HepG2 (cell line): Measurements from ENCODE around the gene SMARCA2. TPM values are rescaled to one million over a fixed set of nuclear protein-coding genes. Genes with fewer than 3 reads are reported as not detected.

Source experiments
- ATAC-seq: fragments of 200-7000 bp; cut with Tn5 transposase; 3 replicates; pipeline ENCODE4 v1.9.1; 2020; ENCODE audit warnings: mild to moderate bottlenecking, moderate library complexity
- BruUV-seq: library from RNA; stranded (reverse); fragments of 400-500 nt; replicated peaks from 2 replicates; lab custom pipeline; 2021; lab: Mats Ljungman, UMichigan
- CTCF ChIA-PET: fragments of 300-600 bp; formaldehyde crosslinking; extraction: SDS; loops from one replicate; lab custom pipeline; 2021; ENCODE audit warnings: low total read pairs, inconsistent platforms, low intra/inter-chr PET ratio; lab: Yijun Ruan, JAX
- POLR2A ChIA-PET: fragments of 350-600 bp; sonication (Branson Sonifier 250); formaldehyde crosslinking; loops from one replicate; lab custom pipeline; 2020; ENCODE audit warnings: antibody characterized with exemption, inconsistent platforms; lab: Yijun Ruan, JAX
- DNase-seq: peaks from one replicate; pipeline ENCODE4 v3.0.0-alpha.2; 2015; ENCODE audit warnings: low spot score
- FAIRE-seq: peaks from 3 replicates; lab custom pipeline; 2011; peaks lifted over from hg19 to GRCh38; lab: Jason Lieb, UNC
- H2AFZ ChIP-seq: one replicate; pipeline ENCODE4 v1.6.1; 2011; ENCODE audit warnings: low read length, inconsistent platforms
- H3K27ac ChIP-seq: fragments of 300-600 bp; 3 replicates; pipeline ENCODE4 v1.8.0; 2011; ENCODE audit warnings: mixed run types, mild to moderate bottlenecking, mixed read lengths, low read length, inconsistent platforms; ENCODE audit not compliant: insufficient read depth; ENCODE audit errors: extremely low read length
- H3K27me3 ChIP-seq, 2 experiments: fragments of 200-600 bp in 1 of 2; 2 replicates in 1 of 2; 3 replicates in 1 of 2; pipeline versions ENCODE4 v1.6.0 to v1.8.0; 2011; ENCODE audit warnings: low read length in 2 of 2, mild to moderate bottlenecking in 2 of 2, moderate library complexity in 2 of 2, inconsistent platforms in 1 of 2; ENCODE audit not compliant: insufficient read depth in 2 of 2, control insufficient read depth in 1 of 2
- H3K36me3 ChIP-seq, 2 experiments: fragments of 200-600 bp in 1 of 2; replicated peaks in 1 of 2; 2 replicates in 1 of 2; 3 replicates in 1 of 2; pipeline versions ENCODE4 v1.5.1 to v1.8.0; 2011; ENCODE audit warnings: low read length in 2 of 2, inconsistent platforms in 1 of 2; ENCODE audit not compliant: insufficient read depth in 2 of 2, control insufficient read depth in 1 of 2
- H3K4me1 ChIP-seq: 2 replicates; pipeline ENCODE4 v1.5.1; 2012; ENCODE audit warnings: low read length, inconsistent platforms; ENCODE audit not compliant: insufficient read depth
- H3K4me2 ChIP-seq: 2 replicates; pipeline ENCODE4 v1.6.0; 2011; ENCODE audit warnings: low read depth, low read length, inconsistent platforms
- H3K4me3 ChIP-seq, 3 experiments: fragments of 200-600 bp in 1 of 3; sonication (generic), shearing (Covaris generic) in 1 of 3; replicated peaks in 1 of 3; 2 replicates each; pipeline ENCODE4 v1.5.1; 2011 to 2016; ENCODE audit warnings: low read length in 3 of 3, inconsistent platforms in 2 of 3, low read depth in 2 of 3, mild to moderate bottlenecking in 2 of 3, control low read depth in 1 of 3, mixed read lengths in 1 of 3; ENCODE audit not compliant: insufficient read depth in 1 of 3
- H3K79me2 ChIP-seq: one replicate; pipeline ENCODE4 v1.6.1; 2011; ENCODE audit warnings: low read length, inconsistent platforms; ENCODE audit not compliant: insufficient read depth
- H3K9ac ChIP-seq: 2 replicates; pipeline ENCODE4 v1.6.0; 2011; ENCODE audit warnings: mild to moderate bottlenecking, low read depth, low read length, inconsistent platforms; ENCODE audit not compliant: insufficient read depth
- H3K9me3 ChIP-seq: 2 replicates; pipeline ENCODE4 v1.5.1; 2012; ENCODE audit warnings: mild to moderate bottlenecking, low read length
- H4K20me1 ChIP-seq: 2 replicates; pipeline ENCODE4 v1.6.0; 2011; ENCODE audit warnings: inconsistent platforms, mild to moderate bottlenecking, low read length, moderate library complexity; ENCODE audit not compliant: insufficient read depth
- BRD4 ChIP-seq: sonication (generic); formaldehyde crosslinking; IDR thresholded peaks from 2 replicates; pipeline ENCODE4 v1.4.0; 2020; ENCODE audit warnings: missing genetic modification reagents
- CCAR2 ChIP-seq: fragments of 200-400 bp; formaldehyde crosslinking; optimal IDR thresholded peaks from 2 replicates; pipeline ENCODE3; 2018; ENCODE audit warnings: low read depth, mild to moderate bottlenecking, low read length, moderate library complexity
- EP300 ChIP-seq, 3 experiments: sonication (generic) in 1 of 3; formaldehyde crosslinking in 1 of 3; IDR thresholded peaks; 2 replicates each; pipeline versions ENCODE4 v1.5.1 to v1.6.1; 2011 to 2020; ENCODE audit warnings: low read depth in 2 of 3, low read length in 2 of 3, borderline replicate concordance in 1 of 3, improper control_type of control experiment in 1 of 3, mild to moderate bottlenecking in 1 of 3, missing genetic modification reagents in 1 of 3, moderate library complexity in 1 of 3
- JUNB ChIP-seq: sonication (generic); formaldehyde crosslinking; IDR thresholded peaks from 2 replicates; pipeline ENCODE4 v1.8.0; 2022; ENCODE audit warnings: missing genetic modification reagents, mild to moderate bottlenecking, borderline replicate concordance
- KLF12 ChIP-seq: sonication (generic); formaldehyde crosslinking; IDR thresholded peaks from 2 replicates; pipeline ENCODE4 v1.4.0; 2020; ENCODE audit warnings: missing genetic modification reagents, borderline replicate concordance
- MZF1 ChIP-seq: sonication (generic); formaldehyde crosslinking; IDR thresholded peaks from 2 replicates; pipeline ENCODE4 v1.8.1; 2023; ENCODE audit warnings: mild to moderate bottlenecking, missing genetic modification reagents, borderline replicate concordance
- NR2F2 ChIP-seq: IDR thresholded peaks from 2 replicates; pipeline ENCODE4 v1.6.1; 2012; ENCODE audit warnings: low read depth, inconsistent platforms, borderline replicate concordance
- NR2F6 ChIP-seq, 2 experiments: IDR thresholded peaks; 2 replicates each; pipeline ENCODE4 v1.6.1; 2016; ENCODE audit warnings: antibody characterized with exemption in 1 of 2, mild to moderate bottlenecking in 1 of 2
- RARG ChIP-seq: sonication (generic); formaldehyde crosslinking; IDR thresholded peaks from 2 replicates; pipeline ENCODE4 v1.4.0; 2020; ENCODE audit warnings: low read depth, mild to moderate bottlenecking, missing genetic modification reagents
- REPIN1 ChIP-seq: sonication (generic); formaldehyde crosslinking; IDR thresholded peaks from 2 replicates; pipeline ENCODE4 v1.8.0; 2022; ENCODE audit warnings: missing genetic modification reagents, low read depth, mild to moderate bottlenecking, borderline replicate concordance
- SIX4 ChIP-seq: sonication (generic); formaldehyde crosslinking; IDR thresholded peaks from 2 replicates; pipeline ENCODE4 v1.4.0; 2020; ENCODE audit warnings: missing genetic modification reagents
- TBX2 ChIP-seq: sonication (generic); formaldehyde crosslinking; IDR thresholded peaks from 2 replicates; pipeline ENCODE4 v1.5.0; 2020; ENCODE audit warnings: missing genetic modification reagents, mild to moderate bottlenecking, borderline replicate concordance
- YY1 ChIP-seq: IDR thresholded peaks from 2 replicates; pipeline ENCODE4 v1.6.1; 2011; ENCODE audit warnings: low read length, low read depth, moderate library complexity, mild to moderate bottlenecking; ENCODE audit not compliant: insufficient read depth, insufficient replicate concordance
- ZKSCAN8 ChIP-seq: IDR thresholded peaks from 2 replicates; pipeline ENCODE4 v1.6.1; 2016; ENCODE audit warnings: borderline replicate concordance, missing genetic modification reagents, missing compliant biosample characterization
- ZNF17 ChIP-seq: sonication (generic); formaldehyde crosslinking; IDR thresholded peaks from 2 replicates; pipeline ENCODE4 v1.5.0; 2020; ENCODE audit warnings: mild to moderate bottlenecking, missing genetic modification reagents
- ZNF543 ChIP-seq: sonication (generic); formaldehyde crosslinking; IDR thresholded peaks from 2 replicates; pipeline ENCODE4 v1.4.0; 2020; ENCODE audit warnings: mild to moderate bottlenecking, missing genetic modification reagents
- WGBS: methylation state at CpG from one replicate; pipeline ENCODE4 v1.1.6; 2017; ENCODE audit warnings: low lambda C conversion rate; 5-methylcytosine and 5-hydroxymethylcytosine counted together
- in situ Hi-C: cut with HindIII; loops from 2 replicates; pipeline ENCODE4 v1.10.0; 2017; ENCODE audit warnings: low pct_unique_long_range_greater_than_20kb; ENCODE audit not compliant: extremely low pct_ligation_motif_present
- intact Hi-C: fragments of 100-400 bp; cut with micrococcal nuclease; formaldehyde crosslinking; loops from one replicate; pipeline ENCODE4 v1.10.0; 2022; ENCODE audit not compliant: unreplicated experiment
- polyA plus RNA-seq, 8 experiments: library from polyadenylated mRNA; depleted of rRNA in 3 of 8; stranded (reverse) in 7 of 8; unstranded in 1 of 8; fragments of >200 nt; fragmentation: Illumina TruSeq in 4 of 8; extraction: Trizol in 4 of 8; gene quantifications; 2 replicates each; pipeline versions ENCODE4 v1.2.1 to v1.2.3, GENCODE V29; 2011 to 2016; ENCODE audit warnings: low read depth in 4 of 8, missing spikeins in 1 of 8, mixed read lengths in 1 of 8; ENCODE audit not compliant: insufficient read depth in 1 of 8
- total RNA-seq, 5 experiments: library from RNA; depleted of rRNA; stranded (reverse); fragments of >200 nt; fragmentation: Illumina TruSeq; extraction: Trizol; gene quantifications; 2 replicates each; pipeline ENCODE4 v1.2.3, GENCODE V29; 2016; ENCODE audit warnings: low read depth in 1 of 5
- TF ChIP-seq, protein P1 (sequence below): sonication (generic); formaldehyde crosslinking; IDR thresholded peaks from 2 replicates; pipeline ENCODE4 v1.4.0; 2020; ENCODE audit warnings: low read depth, missing genetic modification reagents
- TF ChIP-seq, protein P2 (sequence below): sonication (generic); formaldehyde crosslinking; IDR thresholded peaks from 2 replicates; pipeline ENCODE4 v1.5.0; 2020; ENCODE audit warnings: mild to moderate bottlenecking, missing genetic modification reagents

Gene SMARCA2
- total and polyA plus RNA-seq, 2 of the 13 experiments (the other 11 are each of a cell fraction or from before 2014, with no cell fraction given) = 22.5 to 23.7 TPM

DNA sequence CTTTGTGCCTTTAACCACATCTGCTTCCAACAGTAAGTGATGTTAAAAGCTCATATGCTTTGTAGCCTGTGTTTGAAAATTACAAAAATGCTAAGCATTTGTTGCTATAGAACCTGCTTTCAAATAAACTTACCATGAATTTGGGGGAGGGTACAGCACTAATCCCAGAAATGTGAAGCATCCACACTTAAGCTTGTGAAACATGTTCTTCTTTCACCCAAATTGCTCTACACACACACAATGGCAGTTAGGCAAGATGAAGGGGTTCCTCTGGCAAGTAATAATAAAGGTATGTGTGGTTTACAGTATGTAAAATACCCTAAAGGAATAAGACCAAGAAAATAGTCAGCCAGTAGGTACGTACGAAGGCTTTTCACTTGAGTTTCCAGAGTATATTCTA lies 165.6 kb downstream of the SMARCA2 start:
- H3K27me3 ChIP-seq = no peaks in the 10 kb centered on the region
- no peak overlapping the region for H3K9ac ChIP-seq
- H4K20me1 ChIP-seq = no peaks in the 10 kb centered on the region
- ChIA-PET CTCF (no interaction called here), POLR2A (no interaction called here)
- TF ChIP-seq BRD4 (CRISPR knock-in tag) (no peak), NR2F2 (no peak), MZF1 (CRISPR knock-in tag) (no peak), NR2F6 (IDR thresholded peaks at IDR 0.05) (no peak), NR2F6 (CRISPR knock-in tag; IDR thresholded peaks at IDR 0.05) (no peak), SIX4 (CRISPR knock-in tag) (no peak), EP300 (IDR thresholded peaks at IDR 0.05; ENCODE audit: low read depth in 2 of 2, low read length in 2 of 2) (no peak), EP300 (CRISPR knock-in tag; IDR thresholded peaks at IDR 0.05; ENCODE audit: borderline replicate concordance) (no peak), JUNB (CRISPR knock-in tag) (no peak), ZNF17 (CRISPR knock-in tag) (no peak), YY1 (no peak), KLF12 (CRISPR knock-in tag) (no peak), CCAR2 (no peak), ZKSCAN8 (CRISPR knock-in tag) (no peak), ZNF543 (CRISPR knock-in tag) (no peak), RARG (no peak), REPIN1 (CRISPR knock-in tag) (no peak), TBX2 (no peak)
- TF ChIP-seq, protein P1, sequence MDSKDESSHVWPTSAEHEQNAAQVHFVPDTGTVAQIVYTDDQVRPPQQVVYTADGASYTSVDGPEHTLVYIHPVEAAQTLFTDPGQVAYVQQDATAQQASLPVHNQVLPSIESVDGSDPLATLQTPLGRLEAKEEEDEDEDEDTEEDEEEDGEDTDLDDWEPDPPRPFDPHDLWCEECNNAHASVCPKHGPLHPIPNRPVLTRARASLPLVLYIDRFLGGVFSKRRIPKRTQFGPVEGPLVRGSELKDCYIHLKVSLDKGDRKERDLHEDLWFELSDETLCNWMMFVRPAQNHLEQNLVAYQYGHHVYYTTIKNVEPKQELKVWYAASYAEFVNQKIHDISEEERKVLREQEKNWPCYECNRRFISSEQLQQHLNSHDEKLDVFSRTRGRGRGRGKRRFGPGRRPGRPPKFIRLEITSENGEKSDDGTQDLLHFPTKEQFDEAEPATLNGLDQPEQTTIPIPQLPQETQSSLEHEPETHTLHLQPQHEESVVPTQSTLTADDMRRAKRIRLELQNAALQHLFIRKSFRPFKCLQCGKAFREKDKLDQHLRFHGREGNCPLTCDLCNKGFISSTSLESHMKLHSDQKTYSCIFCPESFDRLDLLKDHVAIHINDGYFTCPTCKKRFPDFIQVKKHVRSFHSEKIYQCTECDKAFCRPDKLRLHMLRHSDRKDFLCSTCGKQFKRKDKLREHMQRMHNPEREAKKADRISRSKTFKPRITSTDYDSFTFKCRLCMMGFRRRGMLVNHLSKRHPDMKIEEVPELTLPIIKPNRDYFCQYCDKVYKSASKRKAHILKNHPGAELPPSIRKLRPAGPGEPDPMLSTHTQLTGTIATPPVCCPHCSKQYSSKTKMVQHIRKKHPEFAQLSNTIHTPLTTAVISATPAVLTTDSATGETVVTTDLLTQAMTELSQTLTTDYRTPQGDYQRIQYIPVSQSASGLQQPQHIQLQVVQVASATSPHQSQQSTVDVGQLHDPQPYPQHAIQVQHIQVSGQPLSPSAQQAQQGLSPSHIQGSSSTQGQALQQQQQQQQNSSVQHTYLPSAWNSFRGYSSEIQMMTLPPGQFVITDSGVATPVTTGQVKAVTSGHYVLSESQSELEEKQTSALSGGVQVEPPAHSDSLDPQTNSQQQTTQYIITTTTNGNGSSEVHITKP (CRISPR knock-in tag) = no peak
- TF ChIP-seq, protein P2, sequence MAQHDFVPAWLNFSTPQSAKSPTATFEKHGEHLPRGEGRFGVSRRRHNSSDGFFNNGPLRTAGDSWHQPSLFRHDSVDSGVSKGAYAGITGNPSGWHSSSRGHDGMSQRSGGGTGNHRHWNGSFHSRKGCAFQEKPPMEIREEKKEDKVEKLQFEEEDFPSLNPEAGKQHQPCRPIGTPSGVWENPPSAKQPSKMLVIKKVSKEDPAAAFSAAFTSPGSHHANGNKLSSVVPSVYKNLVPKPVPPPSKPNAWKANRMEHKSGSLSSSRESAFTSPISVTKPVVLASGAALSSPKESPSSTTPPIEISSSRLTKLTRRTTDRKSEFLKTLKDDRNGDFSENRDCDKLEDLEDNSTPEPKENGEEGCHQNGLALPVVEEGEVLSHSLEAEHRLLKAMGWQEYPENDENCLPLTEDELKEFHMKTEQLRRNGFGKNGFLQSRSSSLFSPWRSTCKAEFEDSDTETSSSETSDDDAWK (CRISPR knock-in tag) = no peak
- no peaks in the 10 kb centered on the region; a peak in 1 of 5 replicates for H3K36me3 ChIP-seq
- DNase-seq (no peak), FAIRE-seq (no peak), ATAC-seq (no peak)
- H3K79me2 ChIP-seq = no peaks in the 10 kb centered on the region
- intact Hi-C loops (loop anchor here (5.0 kb wide), 1 partner anchor 33 kb away; no protein-coding TSS in a partner anchor), in situ Hi-C loops (no loop called here)
- no TSS peak for BruUV-seq
- no peak overlapping the region for H3K27ac ChIP-seq
- H3K4me2 ChIP-seq = no peak overlapping the region
- 97% methylated on average over 2 of the region's 2 CpGs for WGBS
- H3K4me3 ChIP-seq = no peak overlapping the region
- no peaks in the 10 kb centered on the region for H3K9me3 ChIP-seq
- peaks cover 9% of the 10 kb centered on the region for H3K4me1 ChIP-seq
- no peak overlapping the region for H2AFZ ChIP-seq
